GM04504 (cell line): Measurements from ENCODE around the gene KIAA1755.
"Not testable (repeated sequence)": the region's sequence is repeated elsewhere in the genome, so short reads cannot be mapped to it uniquely, and the experiment has no call there.

Experiments
- DNase-seq: peaks from one replicate; pipeline ENCODE4 v3.0.0-alpha.2; 2012; ENCODE audit warnings: low read depth

Gene KIAA1755

GRCh38 chr20:38260025-38260377 is 534 bp downstream of the KIAA1755 start:
- DNase-seq, result no peak

GRCh38 chr20:38258545-38259215 is 1.9 kb downstream of the KIAA1755 start:
- DNase-seq, result no peak

GRCh38 chr20:38256966-38257365 is 3.6 kb downstream of the KIAA1755 start:
- no peak for DNase-seq

- DNase-seq, result no peak
Measured at GRCh38 chr20:38256021-38256420, 4.5 kb downstream of the KIAA1755 start.

- DNase-seq, result no peak
Measured at GRCh38 chr20:38255393-38255792, 5.1 kb downstream of the KIAA1755 start.

GRCh38 chr20:38254621-38255020 is 5.9 kb downstream of the KIAA1755 start:
- DNase-seq, result not testable (repeated sequence)

- DNase-seq, result no peak
Measured at GRCh38 chr20:38253571-38253970, 7.0 kb downstream of the KIAA1755 start.

GRCh38 chr20:38252292-38253288 is 7.9 kb downstream of the KIAA1755 start:
- DNase-seq, result no peak

GRCh38 chr20:38251441-38251840 is 9.1 kb downstream of the KIAA1755 start:
- not testable (repeated sequence) for DNase-seq

- no peak for DNase-seq
Measured at GRCh38 chr20:38250609-38251008, 9.9 kb downstream of the KIAA1755 start.

- DNase-seq, result no peak
Measured at GRCh38 chr20:38249536-38250310, 10.8 kb downstream of the KIAA1755 start.

GRCh38 chr20:38248133-38248532 is 12.4 kb downstream of the KIAA1755 start:
- DNase-seq, result no peak

- not testable (repeated sequence) for DNase-seq
Measured at GRCh38 chr20:38247725-38248124, 12.8 kb downstream of the KIAA1755 start.

- no peak for DNase-seq
Measured at GRCh38 chr20:38247166-38247509, 13.4 kb downstream of the KIAA1755 start.

GRCh38 chr20:38246357-38247165 is 14.0 kb downstream of the KIAA1755 start:
- no peak for DNase-seq

GRCh38 chr20:38245753-38246152 is 14.8 kb downstream of the KIAA1755 start:
- DNase-seq, result no peak

GRCh38 chr20:38243709-38244020 is 16.9 kb downstream of the KIAA1755 start:
- DNase-seq, result no peak

- no peak for DNase-seq
Measured at GRCh38 chr20:38242848-38243708, 17.5 kb downstream of the KIAA1755 start.

- no peak for DNase-seq
Measured at GRCh38 chr20:38241201-38241600, 19.3 kb downstream of the KIAA1755 start.

- DNase-seq, result no peak
Measured at GRCh38 chr20:38239441-38239840, 21.1 kb downstream of the KIAA1755 start.

- DNase-seq, result no peak
Measured at GRCh38 chr20:38238829-38239228, 21.7 kb downstream of the KIAA1755 start.
